Trophoblast cell (in vitro differentiated cells and primary cell): ENCODE measurements around the gene P2RY11.

ENCODE experiments used
- DNase-seq, 2 donors: peaks; one replicate each; pipeline ENCODE4 v3.0.0-alpha.2; 2016
- H2AFZ ChIP-seq: 2 replicates; pipeline ENCODE4 v1.6.1; 2013; ENCODE audit warnings: low read length, moderate library complexity, mild to moderate bottlenecking; ENCODE audit not compliant: insufficient read depth, poor library complexity
- H2AK5ac ChIP-seq: 2 replicates; pipeline ENCODE4 v1.6.1; 2013; ENCODE audit warnings: mild to moderate bottlenecking, low read length
- H2BK120ac ChIP-seq: 2 replicates; pipeline ENCODE4 v1.6.1; 2013; ENCODE audit warnings: low read length, mild to moderate bottlenecking, moderate library complexity; ENCODE audit not compliant: insufficient read depth, poor library complexity
- H2BK12ac ChIP-seq: 2 replicates; pipeline ENCODE4 v1.6.1; 2013; ENCODE audit warnings: mild to moderate bottlenecking, low read length, moderate library complexity
- H2BK5ac ChIP-seq: 2 replicates; pipeline ENCODE4 v1.6.1; 2013; ENCODE audit warnings: low read length, low read depth, moderate library complexity, mild to moderate bottlenecking; ENCODE audit not compliant: poor library complexity
- H3K14ac ChIP-seq: 2 replicates; pipeline ENCODE4 v1.6.1; 2013; ENCODE audit warnings: mild to moderate bottlenecking, low read length
- H3K18ac ChIP-seq: 2 replicates; pipeline ENCODE4 v1.6.1; 2013; ENCODE audit warnings: mild to moderate bottlenecking, low read length
- H3K23ac ChIP-seq: 2 replicates; pipeline ENCODE4 v1.6.1; 2013; ENCODE audit warnings: low read length
- H3K27ac ChIP-seq: 2 replicates; pipeline ENCODE4 v1.5.1; 2013; ENCODE audit warnings: low read depth, mild to moderate bottlenecking, inconsistent platforms, low read length, moderate library complexity
- H3K27me3 ChIP-seq: 2 replicates; pipeline ENCODE4 v1.6.1; 2013; ENCODE audit warnings: inconsistent platforms, mild to moderate bottlenecking, low read length, moderate library complexity; ENCODE audit not compliant: insufficient read depth
- H3K36me3 ChIP-seq, 2 experiments: 1 replicate in 1 of 2; 2 replicates in 1 of 2; pipeline ENCODE4 v1.6.1; 2013; ENCODE audit warnings: low read length in 2 of 2, mild to moderate bottlenecking in 2 of 2, moderate library complexity in 1 of 2; ENCODE audit not compliant: insufficient read depth in 2 of 2, control insufficient read depth in 1 of 2
- H3K4ac ChIP-seq: 2 replicates; pipeline ENCODE4 v1.6.1; 2013; ENCODE audit warnings: low read depth, mild to moderate bottlenecking, low read length, moderate library complexity
- H3K4me1 ChIP-seq, 2 experiments: 1 replicate in 1 of 2; 2 replicates in 1 of 2; pipeline ENCODE4 v1.6.1; 2013; ENCODE audit warnings: low read length in 2 of 2, mild to moderate bottlenecking in 2 of 2, moderate library complexity in 1 of 2; ENCODE audit not compliant: insufficient read depth in 2 of 2, control insufficient read depth in 1 of 2
- H3K4me2 ChIP-seq: 2 replicates; pipeline ENCODE4 v1.6.1; 2013; ENCODE audit warnings: inconsistent platforms, mild to moderate bottlenecking, low read length, moderate library complexity
- H3K4me3 ChIP-seq: 2 replicates; pipeline ENCODE4 v1.5.1; 2013; ENCODE audit warnings: mild to moderate bottlenecking, low read depth, low read length, inconsistent platforms
- H3K79me1 ChIP-seq: one replicate; pipeline ENCODE4 v1.6.1; 2013; ENCODE audit warnings: low read length
- H3K79me2 ChIP-seq: 2 replicates; pipeline ENCODE4 v1.6.1; 2013; ENCODE audit warnings: low read length, mild to moderate bottlenecking; ENCODE audit not compliant: control insufficient read depth, insufficient read depth, poor library complexity
- H3K9ac ChIP-seq: 2 replicates; pipeline ENCODE4 v1.6.1; 2013; ENCODE audit warnings: mild to moderate bottlenecking, low read length
- H3K9me3 ChIP-seq: 2 replicates; pipeline ENCODE4 v1.6.1; 2013; ENCODE audit warnings: low read depth, mild to moderate bottlenecking, control low read depth, inconsistent platforms, low read length; ENCODE audit not compliant: insufficient read depth
- H4K12ac ChIP-seq: 2 replicates; pipeline ENCODE4 v1.6.1; 2013; ENCODE audit warnings: low read depth, mild to moderate bottlenecking, low read length, moderate library complexity
- H4K8ac ChIP-seq: 2 replicates; pipeline ENCODE4 v1.6.1; 2013; ENCODE audit warnings: low read depth, mild to moderate bottlenecking, low read length, moderate library complexity
- H4K91ac ChIP-seq: one replicate; pipeline ENCODE4 v1.6.1; 2013; ENCODE audit warnings: low read depth, mild to moderate bottlenecking, low read length, moderate library complexity
- WGBS: extraction: QIAGEN DNeasy Blood & Tissue Kit; methylation state at CpG from one replicate; pipeline ENCODE4 v1.1.7; 2013; ENCODE audit warnings: missing lambda C conversion rate; ENCODE audit not compliant: insufficient read length, insufficient coverage; ENCODE audit errors: extremely low coverage; 5-methylcytosine and 5-hydroxymethylcytosine counted together

The P2RY11 gene

GRCh38 chr19:10091370-10091687 is 20.2 kb upstream of the P2RY11 start:
- Histone ChIP-seq H4K91ac (no peak overlapping the region), H3K36me3 (no peaks in the 10 kb centered on the region), H3K14ac (no peak overlapping the region), H2BK120ac (no peak overlapping the region), H2BK5ac (no peak overlapping the region), H2BK12ac (no peak overlapping the region), H3K4me2 (no peak overlapping the region), H4K12ac (no peak overlapping the region), H3K4me3 (no peak overlapping the region), H3K23ac (no peak overlapping the region), H3K9ac (no peak overlapping the region), H2AFZ (no peak overlapping the region), H3K4me1 (peaks cover 4 to 5% of the 10 kb centered on the region in 2 experiments), H3K4ac (no peak overlapping the region), H2AK5ac (no peak overlapping the region), H3K27ac (no peak overlapping the region), H3K27me3 (peaks cover 9% of the 10 kb centered on the region), H3K79me2 (peaks cover 1% of the 10 kb centered on the region), H3K9me3 (peaks cover 8% of the 10 kb centered on the region), H3K79me1 (peaks cover 1% of the 10 kb centered on the region), H4K8ac (no peak overlapping the region), H3K18ac (no peak overlapping the region)
- WGBS = no CpG with 5 or more reads among the region's 17 CpGs
- DNase-seq = no peak

- WGBS = no CpG with 5 or more reads among the region's 13 CpGs
Measured at GRCh38 chr19:10091895-10092641, 19.4 kb upstream of the P2RY11 start.

GRCh38 chr19:10092648-10093294 is 18.7 kb upstream of the P2RY11 start:
- Histone ChIP-seq H4K91ac (no peak overlapping the region), H3K4me2 (no peak overlapping the region), H4K8ac (no peak overlapping the region), H4K12ac (no peak overlapping the region), H3K18ac (no peak overlapping the region), H3K4ac (no peak overlapping the region), H3K79me1 (peaks cover 4% of the 10 kb centered on the region), H3K4me3 (no peak overlapping the region), H3K23ac (no peak overlapping the region), H3K9me3 (peaks cover 8% of the 10 kb centered on the region), H2BK5ac (no peak overlapping the region), H2BK12ac (no peak overlapping the region), H2AFZ (no peak overlapping the region), H3K14ac (no peak overlapping the region), H3K36me3 (no peaks in the 10 kb centered on the region), H2BK120ac (no peak overlapping the region), H3K4me1 (peaks cover 6% of the 10 kb centered on the region in 2 experiments), H3K9ac (no peak overlapping the region), H3K79me2 (peaks cover 2% of the 10 kb centered on the region), H2AK5ac (no peak overlapping the region), H3K27ac (no peak overlapping the region), H3K27me3 (peaks cover 3% of the 10 kb centered on the region)
- no CpG with 5 or more reads among the region's 9 CpGs for WGBS
- no peak for DNase-seq

More at GRCh38 chr19:10091895-10092641, 19.4 kb upstream of the P2RY11 start:
- Histone ChIP-seq H3K4me2 (no peak overlapping the region), H3K9me3 (peaks cover 8% of the 10 kb centered on the region), H3K27me3 (peaks cover 3% of the 10 kb centered on the region), H3K27ac (no peak overlapping the region), H2AFZ (no peak overlapping the region), H3K23ac (no peak overlapping the region), H4K12ac (no peak overlapping the region), H3K4me1 (peaks cover 6% of the 10 kb centered on the region in 2 experiments), H3K9ac (no peak overlapping the region), H2BK5ac (no peak overlapping the region), H3K4ac (no peak overlapping the region), H2BK12ac (no peak overlapping the region), H2BK120ac (no peak overlapping the region), H2AK5ac (no peak overlapping the region), H3K18ac (no peak overlapping the region), H4K91ac (no peak overlapping the region), H4K8ac (no peak overlapping the region), H3K79me1 (peaks cover 4% of the 10 kb centered on the region), H3K4me3 (no peak overlapping the region), H3K79me2 (peaks cover 2% of the 10 kb centered on the region), H3K14ac (no peak overlapping the region), H3K36me3 (no peaks in the 10 kb centered on the region)
- no peak for DNase-seq

GRCh38 chr19:10093295-10094186 is 18.0 kb upstream of the P2RY11 start:
- Histone ChIP-seq H4K8ac (no peak overlapping the region), H3K23ac (no peak overlapping the region), H3K9ac (no peak overlapping the region), H3K27me3 (peaks cover 3% of the 10 kb centered on the region), H3K36me3 (no peaks in the 10 kb centered on the region), H4K91ac (no peak overlapping the region), H2BK120ac (no peak overlapping the region), H2BK5ac (no peak overlapping the region), H3K4ac (no peak overlapping the region), H3K14ac (no peak overlapping the region), H3K4me1 (peaks cover 6% of the 10 kb centered on the region in 2 experiments), H3K79me1 (peaks cover 4% of the 10 kb centered on the region), H2BK12ac (no peak overlapping the region), H4K12ac (no peak overlapping the region), H3K27ac (no peak overlapping the region), H3K4me3 (no peak overlapping the region), H3K4me2 (no peak overlapping the region), H3K79me2 (peaks cover 2% of the 10 kb centered on the region), H3K9me3 (peaks cover 8% of the 10 kb centered on the region), H3K18ac (no peak overlapping the region), H2AFZ (no peak overlapping the region), H2AK5ac (no peak overlapping the region)
- DNase-seq = peak in 1 of 2 donors; percentile 24
- WGBS = no CpG with 5 or more reads among the region's 22 CpGs
